LHCN-M2 (cell line): Measurements from ENCODE around the gene GALNT11. TPM values are rescaled to one million over a fixed set of nuclear protein-coding genes. Genes with fewer than 3 reads are reported as not detected.

Experiments
- DNase-seq: peaks from one replicate; pipeline ENCODE4 v3.0.0-alpha.2; 2012; ENCODE audit warnings: low read depth
- total RNA-seq: library from RNA; depleted of rRNA; stranded (reverse); fragments of >200 nt; gene quantifications from 2 replicates; pipeline ENCODE4 v1.2.3, GENCODE V29; 2014

Gene GALNT11
- total RNA-seq, 1 experiment from 2014 or later = 77.6 TPM

GRCh38 chr7:152117356-152117755 is 91.9 kb downstream of the GALNT11 start:
- DNase-seq = no peak

- no peak for DNase-seq
Observed at GRCh38 chr7:152120210-152120609, 94.7 kb downstream of the GALNT11 start.

GRCh38 chr7:152120776-152121175 is 95.3 kb downstream of the GALNT11 start:
- no peak for DNase-seq

- DNase-seq = no peak
Observed at GRCh38 chr7:152121432-152121831, 96.0 kb downstream of the GALNT11 start.

GRCh38 chr7:152122540-152122939 is 97.1 kb downstream of the GALNT11 start:
- DNase-seq = no peak

- no peak for DNase-seq
Observed at GRCh38 chr7:152126741-152127140, 101.3 kb downstream of the GALNT11 start.

- DNase-seq = no peak
Observed at GRCh38 chr7:152127229-152127628, 101.8 kb downstream of the GALNT11 start.

- DNase-seq = no peak
Observed at GRCh38 chr7:152128252-152128651, 102.8 kb downstream of the GALNT11 start.

GRCh38 chr7:152128741-152129461 is 103.4 kb downstream of the GALNT11 start:
- DNase-seq = no peak

- no peak for DNase-seq
Observed at GRCh38 chr7:152129682-152130081, 104.2 kb downstream of the GALNT11 start.

- no peak for DNase-seq
Observed at GRCh38 chr7:152130658-152131590, 105.5 kb downstream of the GALNT11 start.

GRCh38 chr7:152131981-152132494 is 106.6 kb downstream of the GALNT11 start:
- no peak for DNase-seq

GRCh38 chr7:152132812-152133211 is 107.3 kb downstream of the GALNT11 start:
- no peak for DNase-seq

- DNase-seq = no peak
Observed at GRCh38 chr7:152133804-152134203, 108.3 kb downstream of the GALNT11 start.

GRCh38 chr7:152136686-152137085 is 111.2 kb downstream of the GALNT11 start:
- no peak for DNase-seq

- DNase-seq = no peak
Observed at GRCh38 chr7:152137476-152138025, 112.1 kb downstream of the GALNT11 start.

- DNase-seq = no peak
Observed at GRCh38 chr7:152140067-152140466, 114.6 kb downstream of the GALNT11 start.

GRCh38 chr7:152140560-152140959 is 115.1 kb downstream of the GALNT11 start:
- DNase-seq = no peak

GRCh38 chr7:152142976-152143595 is 117.6 kb downstream of the GALNT11 start:
- DNase-seq = no peak

GRCh38 chr7:152144557-152145245 is 119.2 kb downstream of the GALNT11 start:
- no peak for DNase-seq

GRCh38 chr7:152145853-152146466 is 120.5 kb downstream of the GALNT11 start:
- DNase-seq = peak; percentile 76
